ENCODE data around the gene SLC35F2.

DNA sequence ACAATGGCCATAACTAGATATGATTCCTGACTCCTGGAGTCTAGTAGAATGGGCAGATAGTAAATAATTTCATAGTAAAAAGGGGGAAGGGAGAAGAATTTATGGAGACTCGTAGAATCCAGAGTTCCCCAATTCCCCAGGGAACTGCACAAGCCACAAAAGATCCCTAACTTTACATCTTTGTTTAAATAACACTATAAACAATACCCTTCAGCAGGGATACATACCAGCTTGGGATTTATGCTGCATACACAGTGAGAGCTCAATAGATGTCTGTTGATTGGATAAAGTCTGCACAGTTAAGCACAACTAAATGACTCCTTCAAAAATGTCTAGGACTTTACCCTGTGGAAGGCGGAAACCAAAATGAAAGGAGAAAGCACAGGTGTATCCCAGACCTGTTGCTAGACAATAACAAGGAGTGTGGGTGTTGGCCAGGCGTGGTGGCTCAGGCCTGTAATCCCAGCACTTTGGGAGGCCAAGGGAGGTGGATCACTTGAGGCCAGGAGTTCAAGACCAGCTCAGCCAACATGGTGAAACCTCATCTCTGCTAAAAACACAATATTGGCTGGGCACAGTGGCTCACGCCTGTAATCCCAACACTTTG lies 6.8 kb downstream of the SLC35F2 start:
- TF ChIP-seq, protein P1, sequence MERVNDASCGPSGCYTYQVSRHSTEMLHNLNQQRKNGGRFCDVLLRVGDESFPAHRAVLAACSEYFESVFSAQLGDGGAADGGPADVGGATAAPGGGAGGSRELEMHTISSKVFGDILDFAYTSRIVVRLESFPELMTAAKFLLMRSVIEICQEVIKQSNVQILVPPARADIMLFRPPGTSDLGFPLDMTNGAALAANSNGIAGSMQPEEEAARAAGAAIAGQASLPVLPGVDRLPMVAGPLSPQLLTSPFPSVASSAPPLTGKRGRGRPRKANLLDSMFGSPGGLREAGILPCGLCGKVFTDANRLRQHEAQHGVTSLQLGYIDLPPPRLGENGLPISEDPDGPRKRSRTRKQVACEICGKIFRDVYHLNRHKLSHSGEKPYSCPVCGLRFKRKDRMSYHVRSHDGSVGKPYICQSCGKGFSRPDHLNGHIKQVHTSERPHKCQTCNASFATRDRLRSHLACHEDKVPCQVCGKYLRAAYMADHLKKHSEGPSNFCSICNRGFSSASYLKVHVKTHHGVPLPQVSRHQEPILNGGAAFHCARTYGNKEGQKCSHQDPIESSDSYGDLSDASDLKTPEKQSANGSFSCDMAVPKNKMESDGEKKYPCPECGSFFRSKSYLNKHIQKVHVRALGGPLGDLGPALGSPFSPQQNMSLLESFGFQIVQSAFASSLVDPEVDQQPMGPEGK (CRISPR knock-in tag; IDR thresholded peaks at IDR 0.05; ENCODE audit: borderline replicate concordance) = no peak
- TF ChIP-seq BACH2 (CRISPR knock-in tag; IDR thresholded peaks at IDR 0.05; ENCODE audit: borderline replicate concordance) (no peak), ISL1 (CRISPR knock-in tag; IDR thresholded peaks at IDR 0.05) (no peak), RARB (CRISPR knock-in tag; IDR thresholded peaks at IDR 0.05) (no peak), ARNTL (CRISPR knock-in tag; IDR thresholded peaks at IDR 0.05; ENCODE audit: borderline replicate concordance, low read depth) (no peak)

All from SK-N-SH treated with all-trans-retinoic acid at 6 μM for 48 hours (cell line).